Lower lobe of right lung (tissue), 2 donors: Measurements from ENCODE around the gene VIPR1. TPM values are rescaled to one million over a fixed set of nuclear protein-coding genes. Genes with fewer than 3 reads are reported as not detected.

Experiments used
- ATAC-seq, 2 donors: fragments of 200-7000 bp; cut with Tn5 transposase; one replicate each; pipeline ENCODE4 v1.9.1; 2020 to 2022; ENCODE audit warnings: mild to moderate bottlenecking in 2 of 2, moderate library complexity in 2 of 2
- DNase-seq: peaks from one replicate; pipeline ENCODE4 v3.0.0-alpha.2; 2020
- H3K27ac ChIP-seq: fragments of 200-600 bp; one replicate; pipeline ENCODE4 v1.8.0; 2022
- H3K27me3 ChIP-seq: fragments of 200-600 bp; one replicate; pipeline ENCODE4 v1.8.0; 2022; ENCODE audit warnings: low read depth
- H3K36me3 ChIP-seq: fragments of 200-600 bp; one replicate; pipeline ENCODE4 v1.8.0; 2022; ENCODE audit warnings: mild to moderate bottlenecking
- H3K4me1 ChIP-seq: fragments of 200-600 bp; one replicate; pipeline ENCODE4 v1.8.0; 2022
- H3K4me3 ChIP-seq: fragments of 200-600 bp; one replicate; pipeline ENCODE4 v1.8.0; 2022; ENCODE audit warnings: mild to moderate bottlenecking
- H3K9me3 ChIP-seq: fragments of 200-600 bp; one replicate; pipeline ENCODE4 v1.8.0; 2022
- CTCF ChIP-seq: fragments of 200-600 bp; IDR thresholded peaks from one replicate; pipeline ENCODE4 v1.8.0; 2022; ENCODE audit warnings: antibody characterized with exemption, mild to moderate bottlenecking
- intact Hi-C: fragments of 100-400 bp; cut with DNase I; formaldehyde crosslinking; loops from one replicate; pipeline ENCODE4 v1.11.0; 2022
- total RNA-seq: library from RNA; stranded (reverse); fragmentation: NEBNext Ultra II Directional; extraction: Animal tissue kit (Norgen Biotek cat#: 25700); gene quantifications from one replicate; pipeline ENCODE4 v1.2.1, GENCODE V29; 2021
- donor health status: DM: no; HTN: yes; CAD: no; lungs with severe emphysema.

The VIPR1 gene
- total RNA-seq, 1 donor from 2014 or later: 212 TPM

- DNase-seq (no peak), ATAC-seq (no peak)
- Histone ChIP-seq H3K4me1 (peaks cover 20% of the 10 kb centered on the region), H3K9me3 (no peaks in the 10 kb centered on the region), H3K27ac (no peak overlapping the region), H3K36me3 (no peaks in the 10 kb centered on the region), H3K4me3 (no peak overlapping the region), H3K27me3 (peaks cover 26% of the 10 kb centered on the region)
- intact Hi-C loops: no loop called here
- TF ChIP-seq CTCF: no peak
Observed at GRCh38 chr3:42500091-42500490, 2.4 kb upstream of the VIPR1 start.

- H3K4me3 ChIP-seq: no peak overlapping the region
- intact Hi-C loops: no loop called here
- H3K9me3 ChIP-seq: no peaks in the 10 kb centered on the region
- TF ChIP-seq CTCF: no peak
- H3K36me3 ChIP-seq: no peaks in the 10 kb centered on the region
- ATAC-seq (no peak), DNase-seq (no peak)
- H3K27me3 ChIP-seq: peaks cover 26% of the 10 kb centered on the region
- no peak overlapping the region for H3K27ac ChIP-seq
- peaks cover 20% of the 10 kb centered on the region for H3K4me1 ChIP-seq
Observed at GRCh38 chr3:42500909-42501308, 1.5 kb upstream of the VIPR1 start.

- Histone ChIP-seq H3K36me3 (no peaks in the 10 kb centered on the region), H3K9me3 (no peaks in the 10 kb centered on the region), H3K4me1 (peaks cover 20% of the 10 kb centered on the region), H3K27me3 (peaks cover 26% of the 10 kb centered on the region), H3K27ac (peak overlapping the region; percentile 82), H3K4me3 (peak overlapping the region; percentile 63)
- DNase-seq (no peak), ATAC-seq (peak in 1 of 2 donors; percentile 3)
- TF ChIP-seq CTCF: no peak
- intact Hi-C loops: no loop called here
Observed at GRCh38 chr3:42501321-42501680, 1.1 kb upstream of the VIPR1 start.

DNA sequence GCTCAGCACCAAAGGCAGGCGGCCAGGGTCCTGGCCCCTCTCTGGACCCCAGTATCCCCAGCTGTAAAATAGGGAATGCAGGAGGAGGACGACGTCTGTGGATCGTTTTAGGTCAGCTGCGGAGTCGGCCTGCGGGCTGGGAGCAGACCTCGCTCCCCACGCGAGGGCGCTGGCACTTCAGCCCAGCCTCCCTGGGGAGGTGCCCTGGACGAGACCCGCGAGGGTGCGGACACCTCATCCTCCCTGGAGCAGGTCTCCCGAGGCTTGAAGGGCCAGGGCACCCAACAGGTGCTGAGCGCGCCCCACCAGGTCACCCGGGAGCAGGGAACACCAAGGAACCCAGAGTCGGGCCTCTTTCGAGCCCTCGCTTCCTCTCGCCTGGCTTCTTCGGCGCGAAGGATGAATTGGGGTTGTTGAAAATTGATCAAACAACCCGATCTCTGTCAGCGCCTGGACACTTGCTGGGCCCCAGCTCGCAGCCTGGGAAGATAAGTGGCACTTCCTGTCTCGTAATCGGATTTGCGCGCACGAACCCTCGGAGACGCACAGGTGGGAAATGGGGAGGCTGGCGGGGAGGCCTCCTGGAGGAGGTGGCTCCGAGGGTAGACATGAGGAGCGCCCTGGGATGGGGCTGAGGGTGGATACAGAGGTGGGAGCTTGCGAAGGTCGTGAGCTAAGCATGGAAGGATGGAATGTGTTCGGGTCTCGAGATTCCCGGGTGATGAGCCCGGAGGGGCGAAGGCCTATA is 588 bp upstream of the VIPR1 start:
- peaks cover 20% of the 10 kb centered on the region for H3K4me1 ChIP-seq
- peak overlapping the region; percentile 63 for H3K4me3 ChIP-seq
- H3K27ac ChIP-seq: peak overlapping the region; percentile 82
- no peaks in the 10 kb centered on the region for H3K36me3 ChIP-seq
- H3K9me3 ChIP-seq: no peaks in the 10 kb centered on the region
- TF ChIP-seq CTCF: peak; percentile 78
- ATAC-seq: peak; percentile 84 to 87
- peak; percentile 77 for DNase-seq
- intact Hi-C loops: no loop called here
- H3K27me3 ChIP-seq: peaks cover 26% of the 10 kb centered on the region

DNA sequence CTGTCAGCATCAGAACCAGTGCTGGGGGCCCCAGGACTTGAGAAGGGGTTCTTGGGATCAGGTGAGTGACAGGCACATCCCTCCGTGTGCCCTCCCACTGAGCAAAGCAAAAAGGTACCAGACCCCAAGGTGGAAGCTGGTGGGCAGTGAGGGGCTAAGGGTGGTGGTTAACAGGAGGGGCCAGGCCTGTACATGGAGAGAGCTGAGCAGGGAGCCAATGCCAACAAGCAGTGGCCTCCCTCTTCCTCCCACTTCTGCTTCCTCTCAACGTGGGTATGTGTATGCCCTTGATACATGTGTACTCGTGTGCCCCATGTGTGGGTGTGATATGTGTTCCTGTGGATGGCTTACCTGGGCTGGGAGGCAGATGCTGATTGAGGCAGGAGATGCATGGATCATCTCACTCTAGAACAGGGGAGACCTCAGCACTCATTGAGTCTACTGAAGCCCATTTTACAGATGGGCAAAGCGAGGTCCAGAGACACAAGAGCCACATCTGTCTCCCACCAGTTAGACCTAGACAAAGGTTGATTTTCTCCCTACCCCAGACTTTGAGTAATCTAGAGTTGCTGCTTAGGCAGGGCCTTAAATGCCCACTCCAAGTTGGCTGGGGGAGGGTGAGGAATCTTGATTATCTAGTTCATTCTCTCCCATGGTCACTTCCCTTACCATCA is 945 bp downstream of the VIPR1 start:
- Histone ChIP-seq H3K4me1 (peaks cover 35% of the 10 kb centered on the region), H3K9me3 (no peaks in the 10 kb centered on the region), H3K27me3 (peaks cover 26% of the 10 kb centered on the region), H3K36me3 (no peaks in the 10 kb centered on the region), H3K4me3 (peak overlapping the region; percentile 63), H3K27ac (peak overlapping the region; percentile 82)
- DNase-seq: no peak
- no peak for ATAC-seq
- TF ChIP-seq CTCF: no peak
- intact Hi-C loops: no loop called here
